ENCODE measurements around the gene COX4I1. TPM values are rescaled to one million over a fixed set of nuclear protein-coding genes. Genes with fewer than 3 reads are reported as not detected.
"Not testable (repeated sequence)": the region's sequence is repeated elsewhere in the genome, so short reads cannot be mapped to it uniquely, and the experiment has no call there.

Gene COX4I1
- total RNA-seq, 2 experiments from 2014 or later = 515 to 543 TPM

DNA sequence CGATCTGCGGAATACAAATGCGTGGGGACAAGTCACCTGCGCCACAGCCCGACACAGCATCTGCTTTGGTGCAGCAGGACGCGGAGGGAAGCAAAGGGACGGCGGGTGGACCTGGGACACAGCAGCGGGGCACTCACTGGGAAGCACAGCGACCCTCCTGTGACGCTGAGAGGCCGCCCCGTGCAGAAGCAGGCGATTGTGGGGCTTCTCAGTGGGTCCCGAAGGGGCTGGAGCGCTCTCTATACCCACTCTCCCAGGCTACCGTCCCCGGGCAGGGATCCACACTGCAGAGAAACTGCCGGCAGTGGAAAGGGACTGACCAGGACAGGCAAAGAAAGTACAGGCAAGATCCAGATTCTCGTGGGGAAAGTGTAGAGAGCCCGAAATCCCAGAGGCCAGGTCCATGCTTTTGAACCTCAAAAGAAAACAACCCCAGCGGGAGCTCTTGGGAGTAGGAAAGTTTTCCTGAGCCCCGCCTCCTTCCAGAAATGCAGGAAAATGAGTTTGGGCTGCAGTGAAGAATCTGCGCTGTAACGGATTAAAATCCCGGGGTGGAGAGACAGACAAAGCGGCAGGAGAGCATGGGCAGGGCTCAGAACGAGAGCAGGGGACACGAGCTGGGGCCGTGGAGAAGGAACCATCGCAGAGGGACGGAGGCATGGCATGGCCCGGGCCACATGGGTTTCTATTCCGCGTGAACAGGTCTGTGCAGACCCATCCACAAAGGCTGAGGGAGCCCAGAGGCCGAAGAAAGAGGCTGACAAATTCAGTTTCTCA is 12.7 kb downstream of the COX4I1 start:
- intact Hi-C loops (cut with micrococcal nuclease) = no loop called here
- no peak overlapping the region for H3K27ac Mint-ChIP-seq
- no peak for ATAC-seq
- TF ChIP-seq, protein P1, sequence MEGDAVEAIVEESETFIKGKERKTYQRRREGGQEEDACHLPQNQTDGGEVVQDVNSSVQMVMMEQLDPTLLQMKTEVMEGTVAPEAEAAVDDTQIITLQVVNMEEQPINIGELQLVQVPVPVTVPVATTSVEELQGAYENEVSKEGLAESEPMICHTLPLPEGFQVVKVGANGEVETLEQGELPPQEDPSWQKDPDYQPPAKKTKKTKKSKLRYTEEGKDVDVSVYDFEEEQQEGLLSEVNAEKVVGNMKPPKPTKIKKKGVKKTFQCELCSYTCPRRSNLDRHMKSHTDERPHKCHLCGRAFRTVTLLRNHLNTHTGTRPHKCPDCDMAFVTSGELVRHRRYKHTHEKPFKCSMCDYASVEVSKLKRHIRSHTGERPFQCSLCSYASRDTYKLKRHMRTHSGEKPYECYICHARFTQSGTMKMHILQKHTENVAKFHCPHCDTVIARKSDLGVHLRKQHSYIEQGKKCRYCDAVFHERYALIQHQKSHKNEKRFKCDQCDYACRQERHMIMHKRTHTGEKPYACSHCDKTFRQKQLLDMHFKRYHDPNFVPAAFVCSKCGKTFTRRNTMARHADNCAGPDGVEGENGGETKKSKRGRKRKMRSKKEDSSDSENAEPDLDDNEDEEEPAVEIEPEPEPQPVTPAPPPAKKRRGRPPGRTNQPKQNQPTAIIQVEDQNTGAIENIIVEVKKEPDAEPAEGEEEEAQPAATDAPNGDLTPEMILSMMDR (IDR thresholded peaks at IDR 0.05) = no peak
- H3K36me3 Mint-ChIP-seq (ENCODE audit: low read depth) = no peaks in the 10 kb centered on the region
- H3K4me1 Mint-ChIP-seq (ENCODE audit: low read depth) = no peaks in the 10 kb centered on the region
- no peak for DNase-seq
- no peak overlapping the region for H3K4me3 Mint-ChIP-seq
- peaks cover 11% of the 10 kb centered on the region for H3K27me3 Mint-ChIP-seq
- ChIA-PET POLR2A (interaction anchor here (1.0 to 2.3 kb wide), 2 partner anchors 11 to 87 kb away, joined by 4 to 7 read pairs; partner anchors contain the start of gene IRF8), CTCF (interaction anchor here (0.9 to 1.3 kb wide), 3 partner anchors 9 to 14 kb away, joined by 3 to 6 read pairs (median 3); no protein-coding TSS in a partner anchor)
- no peaks in the 10 kb centered on the region for H3K9me3 Mint-ChIP-seq

DNA sequence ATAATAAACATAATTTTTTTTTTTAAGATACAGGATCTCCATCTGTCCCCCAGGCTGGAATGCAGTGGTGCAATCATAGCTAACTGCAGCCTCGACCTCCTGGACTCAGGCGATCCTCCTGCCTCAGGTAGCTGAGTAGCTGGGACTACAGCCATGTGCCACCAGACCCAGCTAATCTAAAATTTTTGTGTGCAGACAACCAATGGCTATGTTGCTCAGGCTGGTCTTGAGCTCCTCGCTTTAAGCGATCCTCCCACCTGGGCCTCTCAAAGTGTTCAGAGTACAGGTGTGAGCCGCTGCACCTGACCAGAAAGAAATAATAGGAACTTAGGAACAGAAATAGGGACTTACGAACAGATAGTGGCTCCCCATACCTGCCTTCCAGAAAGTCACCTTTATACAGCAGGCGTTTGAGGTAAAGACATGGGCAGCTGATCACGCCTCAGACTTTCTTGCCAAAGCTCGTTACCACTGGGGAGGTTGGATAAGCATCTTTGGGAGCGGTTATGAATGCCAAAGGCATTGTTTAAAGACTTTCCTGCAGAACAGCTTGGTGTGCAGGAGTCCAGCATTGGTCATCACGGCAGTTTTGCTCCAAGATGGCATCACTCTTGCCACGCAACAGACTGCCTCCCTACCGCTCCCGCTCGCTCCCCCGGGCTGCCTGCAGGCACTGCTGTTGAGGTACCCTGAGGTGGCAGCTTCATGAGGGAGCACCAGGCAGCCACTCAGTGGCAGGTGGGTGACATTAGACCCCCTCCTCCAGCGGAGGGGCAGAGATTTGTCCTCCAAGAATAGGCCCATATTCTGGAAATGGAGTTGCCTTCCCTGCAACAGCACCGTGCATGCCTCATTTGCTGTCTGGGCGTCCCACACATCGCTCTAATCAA is 13.6 kb downstream of the COX4I1 start:
- intact Hi-C loops (cut with micrococcal nuclease) = no loop called here
- Mint-ChIP-seq H3K4me1 (ENCODE audit: low read depth) (no peaks in the 10 kb centered on the region), H3K9me3 (no peaks in the 10 kb centered on the region), H3K4me3 (no peak overlapping the region), H3K27me3 (peaks cover 11% of the 10 kb centered on the region), H3K36me3 (ENCODE audit: low read depth) (no peaks in the 10 kb centered on the region), H3K27ac (no peak overlapping the region)
- TF ChIP-seq, protein P1 (IDR thresholded peaks at IDR 0.05) = no peak
- no peak for ATAC-seq
- DNase-seq = no peak
- CTCF ChIA-PET = interaction anchor here (0.9 to 1.7 kb wide), 6 partner anchors 8 to 177 kb away, joined by 3 to 6 read pairs (median 3); no protein-coding TSS in a partner anchor
- POLR2A ChIA-PET = interaction anchor here (1.0 to 2.3 kb wide), 2 partner anchors 12 to 86 kb away, joined by 4 to 7 read pairs; partner anchors contain the start of gene IRF8

DNA sequence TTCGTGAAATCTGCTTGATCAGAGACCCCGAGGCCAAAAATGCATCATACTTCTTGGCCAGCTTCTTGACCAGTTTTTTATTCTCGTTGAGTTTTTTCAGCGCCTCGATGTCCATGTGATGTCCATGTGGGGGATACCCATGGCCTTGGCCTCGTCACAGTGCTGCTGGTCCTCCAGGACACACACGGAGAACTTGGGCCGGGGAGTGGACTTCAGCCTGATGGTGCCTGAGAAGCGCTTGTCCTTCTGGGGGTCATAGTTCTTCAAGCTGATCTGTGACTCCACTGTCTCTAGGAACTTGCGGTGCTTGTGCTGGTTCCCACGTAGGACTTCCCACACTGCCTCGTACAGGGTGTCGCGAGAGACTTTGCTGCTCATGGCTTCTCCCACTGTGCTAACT is 16.7 kb downstream of the COX4I1 start:
- DNase-seq = no peak
- Mint-ChIP-seq H3K4me3 (no peak overlapping the region), H3K27ac (no peak overlapping the region), H3K27me3 (peaks cover 13% of the 10 kb centered on the region), H3K4me1 (ENCODE audit: low read depth) (no peaks in the 10 kb centered on the region), H3K36me3 (ENCODE audit: low read depth) (no peaks in the 10 kb centered on the region), H3K9me3 (no peaks in the 10 kb centered on the region)
- no peak for ATAC-seq
- ChIA-PET POLR2A (no interaction called here), CTCF (no interaction called here)
- intact Hi-C loops (cut with micrococcal nuclease) = no loop called here
- TF ChIP-seq, protein P1 (IDR thresholded peaks at IDR 0.05) = no peak

DNA sequence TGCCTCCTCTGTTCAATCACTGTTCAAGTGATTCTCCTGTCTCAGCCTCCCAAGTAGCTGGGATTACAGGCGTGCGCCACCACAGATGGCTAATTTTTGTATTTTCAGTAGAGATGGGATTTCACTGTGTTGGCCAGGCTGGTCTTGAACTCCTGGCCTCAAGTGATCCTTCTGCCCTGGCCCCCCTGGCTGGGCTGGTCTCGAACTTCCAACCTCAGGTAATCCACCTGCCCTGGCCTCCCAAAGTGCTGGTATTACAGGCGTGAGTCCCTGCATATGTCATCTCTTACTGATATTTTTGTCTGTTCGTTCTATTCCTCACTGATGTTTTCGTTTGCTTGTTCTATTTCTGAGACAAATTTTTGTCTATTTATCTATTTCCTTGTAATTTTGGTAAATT is 17.7 kb downstream of the COX4I1 start:
- POLR2A ChIA-PET; H3K36me3 Mint-ChIP-seq (ENCODE audit: low read depth); H3K9me3 Mint-ChIP-seq; H3K4me1 Mint-ChIP-seq (ENCODE audit: low read depth); ATAC-seq; H3K27me3 Mint-ChIP-seq; H3K27ac Mint-ChIP-seq; intact Hi-C loops (cut with micrococcal nuclease); H3K4me3 Mint-ChIP-seq; DNase-seq: not testable (repeated sequence)
- CTCF ChIA-PET = interaction anchor here (7.8 kb wide), 1 partner anchor 197 kb away, joined by 180 read pairs; no protein-coding TSS in a partner anchor

DNA sequence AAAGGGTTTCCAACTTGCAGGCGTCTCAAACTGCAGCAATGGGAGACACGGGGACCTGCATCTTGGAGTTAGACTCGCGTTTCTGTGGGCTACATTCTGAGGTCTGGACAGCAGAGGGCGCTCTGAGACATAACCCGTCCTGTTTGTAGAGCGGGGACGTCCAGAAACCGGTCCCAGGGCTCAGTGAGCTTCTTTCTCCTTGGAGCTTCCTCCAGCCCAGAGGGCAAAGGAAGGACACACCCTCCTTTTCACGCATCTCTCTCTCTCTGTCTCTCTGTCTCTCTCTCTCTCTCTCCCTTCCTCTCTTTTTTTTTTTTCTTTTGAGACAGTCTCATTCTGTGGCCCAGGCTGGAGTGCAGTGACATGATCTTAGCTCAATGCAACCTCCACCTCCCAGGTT is 19.8 kb downstream of the COX4I1 start:
- no peak overlapping the region for H3K27ac Mint-ChIP-seq
- DNase-seq = peak; percentile 96
- TF ChIP-seq, protein P1 (IDR thresholded peaks at IDR 0.05) = peak; percentile 83
- no peaks in the 10 kb centered on the region for H3K9me3 Mint-ChIP-seq
- H3K4me1 Mint-ChIP-seq (ENCODE audit: low read depth) = peaks cover 5% of the 10 kb centered on the region
- peaks cover 2% of the 10 kb centered on the region for H3K27me3 Mint-ChIP-seq
- CTCF ChIA-PET = interaction anchor here (0.6 to 7.8 kb wide), 44 partner anchors 9 to 698 kb away, joined by 3 to 257 read pairs (median 4); partner anchors contain the start of gene IRF8
- POLR2A ChIA-PET = interaction anchor here (0.6 to 1.5 kb wide), 2 partner anchors 15 to 21 kb away, joined by 3 to 4 read pairs; no protein-coding TSS in a partner anchor
- H3K4me3 Mint-ChIP-seq = no peak overlapping the region
- intact Hi-C loops (cut with micrococcal nuclease) = no loop called here
- ATAC-seq = peak; percentile 79
- H3K36me3 Mint-ChIP-seq (ENCODE audit: low read depth) = no peaks in the 10 kb centered on the region

Data from activated CD8-positive, alpha-beta T cell treated with anti-CD3 and anti-CD28 coated beads for 36 hours (primary cell).